HL-60 (cell line): ENCODE measurements around the gene TIAM1.

Source experiments
- DNase-seq, 2 experiments: peaks; one replicate each; pipeline ENCODE4 v3.0.0-alpha.2; 2010 to 2020; ENCODE audit warnings: low read depth in 1 of 2, low spot score in 1 of 2
- H3K27ac ChIP-seq: fragments of 250-450 bp; sonication (Bioruptor Pico); replicated peaks from 2 replicates; pipeline ENCODE4 v1.5.1; 2020; ENCODE audit warnings: mild to moderate bottlenecking, moderate library complexity
- H3K27me3 ChIP-seq: fragments of 250-450 bp; sonication (Bioruptor Pico); 2 replicates; pipeline ENCODE4 v1.5.1; 2021; ENCODE audit warnings: mild to moderate bottlenecking, moderate library complexity; ENCODE audit not compliant: insufficient read depth, poor library complexity, severe bottlenecking
- H3K4me3 ChIP-seq: replicated peaks from 2 replicates; pipeline ENCODE4 v1.5.1; 2011; ENCODE audit warnings: mild to moderate bottlenecking, control low read depth, low read length; ENCODE audit not compliant: insufficient read depth
- GABPA ChIP-seq: IDR thresholded peaks from 2 replicates; pipeline ENCODE4 v1.6.1; 2012; ENCODE audit warnings: low read depth
- POLR2AphosphoS5 ChIP-seq: IDR thresholded peaks from 2 replicates; pipeline ENCODE4 v1.6.1; 2012; ENCODE audit warnings: low read depth
- SPI1 ChIP-seq: IDR thresholded peaks from 2 replicates; pipeline ENCODE4 v1.6.1; 2012; ENCODE audit warnings: low read depth, mild to moderate bottlenecking, borderline replicate concordance
- TF ChIP-seq, protein P1 (sequence below): IDR thresholded peaks from 2 replicates; pipeline ENCODE4 v1.6.1; 2012; ENCODE audit warnings: low read depth; ENCODE audit not compliant: insufficient replicate concordance
- TF ChIP-seq, protein P2 (sequence below): IDR thresholded peaks from one replicate; pipeline ENCODE4 v1.5.1; 2011; ENCODE audit warnings: low read length, control low read depth, inconsistent platforms; ENCODE audit not compliant: insufficient read depth

TIAM1 gene

DNA sequence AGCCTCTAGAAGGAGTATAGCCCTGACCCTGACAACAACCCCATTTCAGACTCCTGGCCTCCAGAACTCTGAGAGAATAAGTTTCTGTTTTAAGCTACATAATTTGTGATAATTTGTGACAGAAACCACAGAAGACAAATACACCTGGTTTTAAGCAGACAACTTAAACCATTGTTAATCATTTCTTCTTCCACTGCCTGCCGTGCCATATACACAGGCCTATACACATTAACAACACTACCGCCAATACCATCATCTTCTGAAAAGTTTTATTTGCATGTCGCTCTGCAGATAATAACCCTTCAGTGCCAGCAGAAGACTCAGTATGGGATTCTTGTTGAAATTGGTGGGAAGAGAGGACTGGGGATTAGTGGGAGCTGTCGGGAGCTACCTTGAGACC is 265.8 kb downstream of the TIAM1 start:
- no peak for DNase-seq
- TF ChIP-seq SPI1 = no peak
- TF ChIP-seq, protein P1, sequence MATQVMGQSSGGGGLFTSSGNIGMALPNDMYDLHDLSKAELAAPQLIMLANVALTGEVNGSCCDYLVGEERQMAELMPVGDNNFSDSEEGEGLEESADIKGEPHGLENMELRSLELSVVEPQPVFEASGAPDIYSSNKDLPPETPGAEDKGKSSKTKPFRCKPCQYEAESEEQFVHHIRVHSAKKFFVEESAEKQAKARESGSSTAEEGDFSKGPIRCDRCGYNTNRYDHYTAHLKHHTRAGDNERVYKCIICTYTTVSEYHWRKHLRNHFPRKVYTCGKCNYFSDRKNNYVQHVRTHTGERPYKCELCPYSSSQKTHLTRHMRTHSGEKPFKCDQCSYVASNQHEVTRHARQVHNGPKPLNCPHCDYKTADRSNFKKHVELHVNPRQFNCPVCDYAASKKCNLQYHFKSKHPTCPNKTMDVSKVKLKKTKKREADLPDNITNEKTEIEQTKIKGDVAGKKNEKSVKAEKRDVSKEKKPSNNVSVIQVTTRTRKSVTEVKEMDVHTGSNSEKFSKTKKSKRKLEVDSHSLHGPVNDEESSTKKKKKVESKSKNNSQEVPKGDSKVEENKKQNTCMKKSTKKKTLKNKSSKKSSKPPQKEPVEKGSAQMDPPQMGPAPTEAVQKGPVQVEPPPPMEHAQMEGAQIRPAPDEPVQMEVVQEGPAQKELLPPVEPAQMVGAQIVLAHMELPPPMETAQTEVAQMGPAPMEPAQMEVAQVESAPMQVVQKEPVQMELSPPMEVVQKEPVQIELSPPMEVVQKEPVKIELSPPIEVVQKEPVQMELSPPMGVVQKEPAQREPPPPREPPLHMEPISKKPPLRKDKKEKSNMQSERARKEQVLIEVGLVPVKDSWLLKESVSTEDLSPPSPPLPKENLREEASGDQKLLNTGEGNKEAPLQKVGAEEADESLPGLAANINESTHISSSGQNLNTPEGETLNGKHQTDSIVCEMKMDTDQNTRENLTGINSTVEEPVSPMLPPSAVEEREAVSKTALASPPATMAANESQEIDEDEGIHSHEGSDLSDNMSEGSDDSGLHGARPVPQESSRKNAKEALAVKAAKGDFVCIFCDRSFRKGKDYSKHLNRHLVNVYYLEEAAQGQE = no peak
- TF ChIP-seq, protein P2, sequence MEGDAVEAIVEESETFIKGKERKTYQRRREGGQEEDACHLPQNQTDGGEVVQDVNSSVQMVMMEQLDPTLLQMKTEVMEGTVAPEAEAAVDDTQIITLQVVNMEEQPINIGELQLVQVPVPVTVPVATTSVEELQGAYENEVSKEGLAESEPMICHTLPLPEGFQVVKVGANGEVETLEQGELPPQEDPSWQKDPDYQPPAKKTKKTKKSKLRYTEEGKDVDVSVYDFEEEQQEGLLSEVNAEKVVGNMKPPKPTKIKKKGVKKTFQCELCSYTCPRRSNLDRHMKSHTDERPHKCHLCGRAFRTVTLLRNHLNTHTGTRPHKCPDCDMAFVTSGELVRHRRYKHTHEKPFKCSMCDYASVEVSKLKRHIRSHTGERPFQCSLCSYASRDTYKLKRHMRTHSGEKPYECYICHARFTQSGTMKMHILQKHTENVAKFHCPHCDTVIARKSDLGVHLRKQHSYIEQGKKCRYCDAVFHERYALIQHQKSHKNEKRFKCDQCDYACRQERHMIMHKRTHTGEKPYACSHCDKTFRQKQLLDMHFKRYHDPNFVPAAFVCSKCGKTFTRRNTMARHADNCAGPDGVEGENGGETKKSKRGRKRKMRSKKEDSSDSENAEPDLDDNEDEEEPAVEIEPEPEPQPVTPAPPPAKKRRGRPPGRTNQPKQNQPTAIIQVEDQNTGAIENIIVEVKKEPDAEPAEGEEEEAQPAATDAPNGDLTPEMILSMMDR = no peak
- TF ChIP-seq GABPA = no peak
- TF ChIP-seq POLR2AphosphoS5 = no peak
- H3K27ac ChIP-seq = no peak overlapping the region
- H3K4me3 ChIP-seq = no peak overlapping the region
- no peaks in the 10 kb centered on the region for H3K27me3 ChIP-seq

DNA sequence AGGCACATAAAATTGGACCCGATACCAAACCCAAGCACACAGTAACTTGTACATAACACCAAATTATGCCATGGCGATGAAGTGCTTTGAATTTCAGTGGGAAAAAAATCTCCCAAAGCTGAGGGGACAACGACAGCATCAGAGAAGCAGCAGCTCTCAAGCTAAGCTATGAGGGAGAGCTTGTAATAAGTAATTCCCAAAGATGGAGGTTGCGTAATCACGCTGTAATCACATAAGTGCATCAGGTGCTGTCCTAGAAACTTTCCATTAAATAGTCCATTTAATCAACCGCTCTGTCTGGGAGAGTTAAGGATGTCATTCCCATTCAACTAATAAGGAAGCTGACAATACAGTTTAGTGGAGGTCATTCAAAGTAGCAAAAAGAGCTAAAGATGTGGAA is 268.2 kb downstream of the TIAM1 start:
- Histone ChIP-seq H3K27me3 (no peaks in the 10 kb centered on the region), H3K27ac (no peak overlapping the region), H3K4me3 (no peak overlapping the region)
- TF ChIP-seq POLR2AphosphoS5 (no peak), SPI1 (no peak), GABPA (no peak)
- TF ChIP-seq, protein P1 = no peak
- TF ChIP-seq, protein P2 = no peak
- no peak for DNase-seq

DNA sequence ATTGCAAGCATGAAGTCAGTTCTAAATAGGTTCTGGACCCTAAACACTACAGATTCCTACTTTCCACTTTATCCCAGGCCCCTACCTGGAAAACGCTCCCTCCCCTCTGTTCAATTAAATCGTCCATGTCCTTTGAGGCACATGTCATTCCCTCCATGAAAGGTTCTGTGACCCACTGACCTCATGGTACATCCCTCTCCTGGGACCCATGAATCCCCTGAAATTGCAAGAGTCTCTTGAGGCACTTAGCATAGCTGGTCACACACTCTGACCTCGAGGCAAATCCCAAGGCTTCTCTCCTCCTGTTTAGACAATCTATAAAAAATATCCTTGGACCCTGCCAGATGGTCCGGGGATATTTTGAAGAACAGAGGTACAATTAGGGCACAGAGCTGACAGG is 271.5 kb downstream of the TIAM1 start:
- no peak overlapping the region for H3K27ac ChIP-seq
- TF ChIP-seq, protein P2 = no peak
- TF ChIP-seq GABPA = no peak
- TF ChIP-seq, protein P1 = no peak
- no peak for TF ChIP-seq POLR2AphosphoS5
- DNase-seq = no peak
- no peak overlapping the region for H3K4me3 ChIP-seq
- no peaks in the 10 kb centered on the region for H3K27me3 ChIP-seq
